ENCODE measurements around the gene ZNF749.

- no peak for TF ChIP-seq EZH2 (IDR thresholded peaks at IDR 0.05; ENCODE audit: borderline replicate concordance)
- TF ChIP-seq, protein P1, sequence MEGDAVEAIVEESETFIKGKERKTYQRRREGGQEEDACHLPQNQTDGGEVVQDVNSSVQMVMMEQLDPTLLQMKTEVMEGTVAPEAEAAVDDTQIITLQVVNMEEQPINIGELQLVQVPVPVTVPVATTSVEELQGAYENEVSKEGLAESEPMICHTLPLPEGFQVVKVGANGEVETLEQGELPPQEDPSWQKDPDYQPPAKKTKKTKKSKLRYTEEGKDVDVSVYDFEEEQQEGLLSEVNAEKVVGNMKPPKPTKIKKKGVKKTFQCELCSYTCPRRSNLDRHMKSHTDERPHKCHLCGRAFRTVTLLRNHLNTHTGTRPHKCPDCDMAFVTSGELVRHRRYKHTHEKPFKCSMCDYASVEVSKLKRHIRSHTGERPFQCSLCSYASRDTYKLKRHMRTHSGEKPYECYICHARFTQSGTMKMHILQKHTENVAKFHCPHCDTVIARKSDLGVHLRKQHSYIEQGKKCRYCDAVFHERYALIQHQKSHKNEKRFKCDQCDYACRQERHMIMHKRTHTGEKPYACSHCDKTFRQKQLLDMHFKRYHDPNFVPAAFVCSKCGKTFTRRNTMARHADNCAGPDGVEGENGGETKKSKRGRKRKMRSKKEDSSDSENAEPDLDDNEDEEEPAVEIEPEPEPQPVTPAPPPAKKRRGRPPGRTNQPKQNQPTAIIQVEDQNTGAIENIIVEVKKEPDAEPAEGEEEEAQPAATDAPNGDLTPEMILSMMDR (IDR thresholded peaks at IDR 0.05; ENCODE audit: poor library complexity): no peak
These were observed 45.9 kb upstream of the ZNF749 start for GRCh38 chr19:57389194-57389729.
